ENCODE measurements around the gene MIF4GD. TPM values are rescaled to one million over a fixed set of nuclear protein-coding genes. Genes with fewer than 3 reads are reported as not detected.

Gene MIF4GD
- total RNA-seq = 19.9 TPM

GRCh38 chr17:75270966-75271232 is at the start of gene MIF4GD:
MIF4GD (minus strand) TSS chr17:75271231; CDS start chr17:75270195, 1,036 bp downstream.
- Histone ChIP-seq H3K4me3 (ENCODE audit: low read length) (peak within 1 kb of the TSS; percentile 93), H3K27me3 (ENCODE audit: insufficient read depth, low read length) (no peaks in the 10 kb centered on the region), H3K4me1 (ENCODE audit: insufficient read depth, low read length) (peaks cover 64% of the 10 kb centered on the region), H3K9me3 (ENCODE audit: low read depth, low read length) (no peaks in the 10 kb centered on the region)

- Histone ChIP-seq H3K4me3 (ENCODE audit: low read length) (no peak overlapping the region), H3K9me3 (ENCODE audit: low read depth, low read length) (no peaks in the 10 kb centered on the region), H3K4me1 (ENCODE audit: insufficient read depth, low read length) (peaks cover 64% of the 10 kb centered on the region), H3K27me3 (ENCODE audit: insufficient read depth, low read length) (no peaks in the 10 kb centered on the region)
Measured at GRCh38 chr17:75319904-75320691, 49.1 kb upstream of the MIF4GD start.

- Histone ChIP-seq H3K4me3 (ENCODE audit: low read length) (no peak overlapping the region), H3K27me3 (ENCODE audit: insufficient read depth, low read length) (no peaks in the 10 kb centered on the region), H3K9me3 (ENCODE audit: low read depth, low read length) (no peaks in the 10 kb centered on the region), H3K4me1 (ENCODE audit: insufficient read depth, low read length) (peaks cover 65% of the 10 kb centered on the region)
Measured at GRCh38 chr17:75318615-75319222, 47.7 kb upstream of the MIF4GD start.

GRCh38 chr17:75318211-75318610 is 47.2 kb upstream of the MIF4GD start:
- Histone ChIP-seq H3K9me3 (ENCODE audit: low read depth, low read length) (no peaks in the 10 kb centered on the region), H3K4me1 (ENCODE audit: insufficient read depth, low read length) (peaks cover 65% of the 10 kb centered on the region), H3K4me3 (ENCODE audit: low read length) (no peak overlapping the region), H3K27me3 (ENCODE audit: insufficient read depth, low read length) (no peaks in the 10 kb centered on the region)

- Histone ChIP-seq H3K4me3 (ENCODE audit: low read length) (no peak overlapping the region), H3K4me1 (ENCODE audit: insufficient read depth, low read length) (peaks cover 65% of the 10 kb centered on the region), H3K27me3 (ENCODE audit: insufficient read depth, low read length) (no peaks in the 10 kb centered on the region), H3K9me3 (ENCODE audit: low read depth, low read length) (no peaks in the 10 kb centered on the region)
Measured at GRCh38 chr17:75317671-75318070, 46.6 kb upstream of the MIF4GD start.

GRCh38 chr17:75316253-75316652 is 45.2 kb upstream of the MIF4GD start:
- H3K4me1 ChIP-seq (ENCODE audit: insufficient read depth, low read length) = peaks cover 78% of the 10 kb centered on the region
- no peaks in the 10 kb centered on the region for H3K27me3 ChIP-seq (ENCODE audit: insufficient read depth, low read length)
- no peak overlapping the region for H3K4me3 ChIP-seq (ENCODE audit: low read length)
- H3K9me3 ChIP-seq (ENCODE audit: low read depth, low read length) = no peaks in the 10 kb centered on the region

- Histone ChIP-seq H3K27me3 (ENCODE audit: insufficient read depth, low read length) (no peaks in the 10 kb centered on the region), H3K4me3 (ENCODE audit: low read length) (no peak overlapping the region), H3K9me3 (ENCODE audit: low read depth, low read length) (no peaks in the 10 kb centered on the region), H3K4me1 (ENCODE audit: insufficient read depth, low read length) (peaks cover 84% of the 10 kb centered on the region)
Measured at GRCh38 chr17:75315541-75316243, 44.7 kb upstream of the MIF4GD start.

GRCh38 chr17:75313941-75314551 is 43.0 kb upstream of the MIF4GD start:
- H3K4me1 ChIP-seq (ENCODE audit: insufficient read depth, low read length) = peaks cover 99% of the 10 kb centered on the region
- no peaks in the 10 kb centered on the region for H3K27me3 ChIP-seq (ENCODE audit: insufficient read depth, low read length)

GRCh38 chr17:75308732-75309629 is 38.0 kb upstream of the MIF4GD start:
- H3K9me3 ChIP-seq (ENCODE audit: low read depth, low read length) = no peaks in the 10 kb centered on the region
- H3K4me3 ChIP-seq (ENCODE audit: low read length) = no peak overlapping the region
- no peaks in the 10 kb centered on the region for H3K27me3 ChIP-seq (ENCODE audit: insufficient read depth, low read length)
- peaks cover 85% of the 10 kb centered on the region for H3K4me1 ChIP-seq (ENCODE audit: insufficient read depth, low read length)

More at GRCh38 chr17:75313941-75314551, 43.0 kb upstream of the MIF4GD start:
- H3K4me3 ChIP-seq (ENCODE audit: low read length) = no peak overlapping the region
- no peaks in the 10 kb centered on the region for H3K9me3 ChIP-seq (ENCODE audit: low read depth, low read length)

- H3K4me1 ChIP-seq (ENCODE audit: insufficient read depth, low read length) = peaks cover 76% of the 10 kb centered on the region
- H3K4me3 ChIP-seq (ENCODE audit: low read length) = no peak overlapping the region
- H3K9me3 ChIP-seq (ENCODE audit: low read depth, low read length) = no peaks in the 10 kb centered on the region
- H3K27me3 ChIP-seq (ENCODE audit: insufficient read depth, low read length) = no peaks in the 10 kb centered on the region
Measured at GRCh38 chr17:75307957-75308731, 37.1 kb upstream of the MIF4GD start.

GRCh38 chr17:75301502-75302206 is 30.6 kb upstream of the MIF4GD start:
- Histone ChIP-seq H3K4me3 (ENCODE audit: low read length) (no peak overlapping the region), H3K27me3 (ENCODE audit: insufficient read depth, low read length) (no peaks in the 10 kb centered on the region), H3K4me1 (ENCODE audit: insufficient read depth, low read length) (peaks cover 71% of the 10 kb centered on the region), H3K9me3 (ENCODE audit: low read depth, low read length) (no peaks in the 10 kb centered on the region)

GRCh38 chr17:75301049-75301448 is 30.0 kb upstream of the MIF4GD start:
- Histone ChIP-seq H3K4me3 (ENCODE audit: low read length) (no peak overlapping the region), H3K27me3 (ENCODE audit: insufficient read depth, low read length) (no peaks in the 10 kb centered on the region), H3K9me3 (ENCODE audit: low read depth, low read length) (no peaks in the 10 kb centered on the region), H3K4me1 (ENCODE audit: insufficient read depth, low read length) (peaks cover 71% of the 10 kb centered on the region)

GRCh38 chr17:75300280-75300679 is 29.2 kb upstream of the MIF4GD start:
- H3K27me3 ChIP-seq (ENCODE audit: insufficient read depth, low read length) = no peaks in the 10 kb centered on the region
- no peak overlapping the region for H3K4me3 ChIP-seq (ENCODE audit: low read length)
- H3K9me3 ChIP-seq (ENCODE audit: low read depth, low read length) = no peaks in the 10 kb centered on the region
- H3K4me1 ChIP-seq (ENCODE audit: insufficient read depth, low read length) = peaks cover 72% of the 10 kb centered on the region
